GM21825 (cell line): ENCODE results near the gene SHISA4.

ENCODE experiments used
- ATAC-seq: cut with Tn5 transposase; IDR thresholded peaks from one replicate; pipeline ENCODE4 v1.9.1; 2021; ENCODE audit warnings: mild to moderate bottlenecking, moderate library complexity; ENCODE audit not compliant: unreplicated experiment

SHISA4 gene

DNA sequence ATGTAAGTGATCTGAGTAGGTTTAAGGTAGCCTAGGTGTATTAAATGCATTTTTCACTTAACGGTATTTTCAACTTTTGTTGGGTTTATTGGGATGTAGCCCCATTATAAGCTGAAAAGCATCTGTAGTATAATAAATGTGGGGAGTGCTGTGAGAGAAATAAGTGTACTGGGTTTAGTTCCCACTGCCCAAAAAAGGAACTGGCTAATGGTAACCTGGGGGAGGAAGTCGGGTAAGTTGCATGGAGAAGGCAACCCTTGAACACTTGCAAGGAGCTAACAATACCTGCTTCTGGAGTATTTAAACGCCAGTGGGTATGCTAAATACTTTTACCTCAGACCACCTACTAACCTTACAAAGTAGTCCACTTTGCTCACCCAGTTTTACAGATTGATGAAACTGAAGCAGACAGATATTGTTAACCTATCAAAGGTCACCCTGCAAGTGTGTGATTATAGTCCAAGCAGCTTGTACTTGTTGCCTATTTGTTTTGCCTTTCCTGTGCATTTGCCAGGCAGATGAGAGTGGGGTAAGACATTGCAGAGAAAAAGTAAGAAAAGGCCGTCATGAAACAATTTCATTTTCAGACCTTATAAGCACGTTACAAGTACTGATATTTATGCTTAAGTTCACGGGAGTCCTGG, 7.6 kb upstream of the SHISA4 start:
- ATAC-seq = no peak

DNA sequence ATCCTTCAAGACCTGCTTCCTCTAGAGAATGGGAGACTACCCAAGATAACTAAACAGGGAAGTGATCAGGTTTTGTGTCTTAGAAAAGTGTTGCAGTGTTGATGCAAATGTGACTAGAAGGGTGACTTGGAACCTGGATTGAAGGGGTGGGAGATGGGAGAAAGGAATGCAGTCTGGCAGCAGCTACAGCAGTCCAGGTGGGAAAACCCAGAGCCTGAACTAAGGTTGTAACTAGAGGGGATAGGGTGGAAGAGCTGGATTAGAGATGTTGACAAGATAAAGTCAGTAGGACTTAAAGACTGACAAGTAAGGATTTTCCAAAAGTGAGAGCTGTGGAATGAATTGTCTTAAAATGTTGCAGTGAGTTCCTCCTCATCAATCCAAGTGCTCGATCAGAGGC, 7.1 kb upstream of the SHISA4 start:
- ATAC-seq = no peak

DNA sequence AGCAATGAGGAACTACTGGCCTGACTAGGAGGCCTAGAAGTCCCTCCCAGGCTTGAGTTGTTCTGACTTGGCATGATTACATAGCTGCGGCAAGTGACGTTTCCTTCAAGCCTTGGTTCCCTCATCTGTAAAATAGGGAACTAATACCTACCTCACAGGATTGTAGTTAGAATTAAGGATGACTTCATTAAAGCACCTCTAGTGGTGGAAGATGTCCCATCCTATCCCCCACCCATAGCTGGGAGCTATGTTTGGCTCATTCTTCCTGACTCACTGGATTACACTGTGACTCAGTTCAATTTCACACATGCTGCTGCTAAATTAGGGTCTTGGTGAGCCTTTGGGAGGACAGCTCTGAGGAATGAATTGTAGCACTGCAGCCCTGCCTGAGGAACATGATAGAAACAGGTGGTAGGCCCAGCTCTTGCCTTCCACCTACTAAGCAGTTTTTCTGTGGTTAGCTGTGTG, 6.0 kb upstream of the SHISA4 start:
- no peak for ATAC-seq

DNA sequence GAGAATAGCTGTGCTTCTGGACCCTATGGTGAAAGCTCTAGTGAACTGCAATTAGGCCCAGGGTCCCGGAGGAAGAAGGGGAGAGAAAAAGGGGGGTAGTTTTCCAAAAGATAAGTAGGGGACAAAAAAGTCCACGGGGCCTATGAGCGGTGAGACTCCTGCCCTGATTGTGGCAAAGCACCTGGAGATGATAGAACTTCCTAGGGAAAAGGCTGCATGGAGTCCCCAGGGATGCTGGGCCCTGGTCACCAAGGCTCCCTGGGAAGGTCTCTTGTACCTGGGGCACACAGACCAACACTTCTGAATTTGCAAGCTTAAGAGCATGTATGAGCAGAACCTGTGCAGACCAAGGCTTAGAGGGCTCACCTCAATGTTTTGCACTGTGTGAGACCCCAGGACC, 5.4 kb upstream of the SHISA4 start:
- no peak for ATAC-seq

DNA sequence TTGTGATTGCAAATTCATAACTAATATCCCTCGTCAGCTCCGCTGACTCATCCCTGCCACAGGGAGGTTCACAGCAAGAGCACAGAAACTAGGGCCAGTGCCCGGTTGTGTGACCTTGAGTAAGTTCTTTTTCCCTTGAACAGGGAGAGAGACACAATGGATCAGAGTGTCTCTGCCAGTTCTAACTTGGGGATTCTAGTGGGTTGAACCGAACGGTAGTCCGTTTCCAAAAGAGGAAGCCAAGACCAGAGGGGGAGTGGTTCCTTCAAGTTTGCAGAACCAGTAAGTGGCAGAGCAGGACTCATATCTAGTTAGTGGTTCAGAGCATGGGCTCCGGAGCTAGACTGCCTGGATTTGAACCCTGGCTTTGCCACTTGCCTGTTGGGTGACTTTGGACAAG, 4.9 kb upstream of the SHISA4 start:
- no peak for ATAC-seq

DNA sequence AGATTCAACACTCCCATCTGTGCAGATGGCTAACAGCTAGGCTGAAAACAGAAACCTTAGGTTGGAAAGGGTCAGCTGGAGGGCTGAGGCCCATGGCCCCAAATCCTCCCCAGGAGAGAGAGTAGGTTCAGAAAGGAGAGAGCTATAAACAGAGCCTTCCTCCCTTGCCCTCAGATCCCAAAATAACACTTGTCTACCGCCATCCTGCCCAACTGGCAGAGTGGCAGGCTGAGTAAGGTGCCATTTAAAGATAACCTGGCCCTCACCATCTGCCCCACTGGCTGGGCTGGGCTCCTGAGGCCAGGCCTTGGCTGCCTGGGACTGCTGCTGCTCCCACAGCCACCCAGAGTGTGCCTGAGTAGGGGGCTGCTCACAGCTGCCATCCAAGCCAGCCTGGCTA, 4.3 kb upstream of the SHISA4 start:
- ATAC-seq = no peak

DNA sequence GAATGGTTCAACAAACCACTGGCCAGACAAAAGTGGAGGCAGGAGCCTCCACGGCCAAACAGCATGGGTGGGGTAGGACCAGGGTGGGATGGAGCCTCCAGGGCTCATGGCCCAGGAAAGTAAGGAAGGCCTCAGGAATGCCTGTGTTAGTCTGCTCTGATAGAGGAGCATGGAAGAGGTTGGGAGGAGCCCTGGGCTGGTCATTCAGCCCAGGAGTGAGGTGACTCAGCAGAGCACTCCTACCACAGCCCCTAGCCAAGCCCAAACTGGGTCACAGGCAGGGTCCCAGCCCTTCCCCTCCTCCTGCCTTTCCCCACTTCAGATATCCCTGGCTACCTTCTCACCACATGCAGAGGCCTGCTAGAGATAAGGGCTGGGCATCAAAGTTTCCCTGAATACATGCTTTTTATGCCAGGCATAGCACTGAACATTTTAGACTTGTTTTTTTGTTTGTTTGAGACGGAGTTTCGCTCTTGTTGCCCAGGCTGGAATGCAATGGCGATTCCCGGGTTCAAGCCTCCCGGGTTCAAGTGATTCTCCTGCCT, 3.1 kb upstream of the SHISA4 start:
- no peak for ATAC-seq

DNA sequence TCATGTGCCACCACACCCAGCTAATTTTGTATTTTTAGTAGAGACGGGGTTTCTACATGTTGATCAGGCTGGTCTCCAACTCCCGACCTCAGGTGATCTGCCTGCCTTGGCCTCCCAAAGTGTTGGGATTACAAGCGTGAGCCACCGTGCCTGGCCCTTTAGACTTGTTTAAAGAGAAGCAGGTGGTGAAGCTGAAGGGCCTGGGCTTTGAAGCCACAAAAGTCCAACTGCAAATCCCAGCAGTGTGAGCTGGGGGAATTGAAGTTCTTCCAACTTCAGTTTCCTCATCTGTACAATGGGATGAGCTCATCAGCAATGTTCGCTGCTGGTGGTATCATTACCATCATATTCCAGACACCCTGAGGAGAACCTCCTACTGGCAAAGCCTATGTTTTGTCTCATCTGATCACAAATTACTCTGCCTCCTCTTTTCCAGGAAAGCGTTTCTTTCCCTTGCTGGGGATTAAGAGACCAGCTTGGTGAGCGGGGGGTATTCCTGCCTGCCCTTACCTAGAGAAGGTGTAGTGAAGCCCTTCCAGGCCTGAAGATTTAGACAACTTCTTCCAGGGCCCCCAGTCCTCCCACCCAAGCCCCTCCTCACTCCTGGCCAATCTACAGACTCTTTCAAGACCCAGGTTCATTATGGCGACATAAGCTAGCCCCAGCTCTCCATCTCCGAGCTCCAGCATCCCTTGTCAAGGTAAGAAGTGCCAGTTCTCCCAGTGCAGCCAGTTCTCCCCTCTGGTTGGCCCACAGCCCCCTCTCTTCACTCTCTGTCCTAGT, 2.4 kb upstream of the SHISA4 start:
- ATAC-seq = no peak

DNA sequence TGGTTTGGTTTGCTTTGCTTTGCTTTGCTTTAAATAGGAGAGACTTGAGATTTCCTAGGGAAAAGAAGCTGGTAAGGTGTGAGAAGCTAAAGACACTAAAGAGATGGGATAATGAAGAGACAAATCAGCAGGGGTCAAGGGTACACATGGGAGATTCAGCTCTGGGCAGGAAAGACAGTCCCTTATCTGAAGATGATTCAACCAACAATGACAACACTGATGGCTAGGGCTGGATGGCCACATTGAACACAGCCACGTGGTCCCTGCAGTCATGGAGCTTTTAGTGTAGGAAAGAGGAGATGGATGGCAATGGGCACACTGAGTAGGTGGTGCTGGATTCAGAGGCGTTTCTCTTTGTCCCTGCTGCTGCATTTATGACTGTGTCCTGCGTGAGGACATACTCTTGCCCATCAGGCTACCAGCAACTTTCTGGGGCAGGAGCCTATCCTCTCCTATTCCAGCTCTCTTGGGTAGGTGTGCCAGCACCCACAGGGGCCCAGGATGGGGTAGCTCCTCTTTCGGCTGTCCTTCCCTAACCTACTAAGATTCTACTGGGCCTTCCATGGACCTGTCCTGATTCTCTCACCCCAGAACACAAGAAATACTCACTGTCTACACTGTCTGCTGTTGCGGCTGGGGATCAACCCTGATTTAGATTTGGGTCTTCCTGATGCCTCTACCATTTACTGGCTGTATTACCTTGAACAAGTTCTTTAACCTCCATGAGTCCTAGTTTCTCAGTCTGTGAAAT, 1.4 kb upstream of the SHISA4 start:
- ATAC-seq = no peak

DNA sequence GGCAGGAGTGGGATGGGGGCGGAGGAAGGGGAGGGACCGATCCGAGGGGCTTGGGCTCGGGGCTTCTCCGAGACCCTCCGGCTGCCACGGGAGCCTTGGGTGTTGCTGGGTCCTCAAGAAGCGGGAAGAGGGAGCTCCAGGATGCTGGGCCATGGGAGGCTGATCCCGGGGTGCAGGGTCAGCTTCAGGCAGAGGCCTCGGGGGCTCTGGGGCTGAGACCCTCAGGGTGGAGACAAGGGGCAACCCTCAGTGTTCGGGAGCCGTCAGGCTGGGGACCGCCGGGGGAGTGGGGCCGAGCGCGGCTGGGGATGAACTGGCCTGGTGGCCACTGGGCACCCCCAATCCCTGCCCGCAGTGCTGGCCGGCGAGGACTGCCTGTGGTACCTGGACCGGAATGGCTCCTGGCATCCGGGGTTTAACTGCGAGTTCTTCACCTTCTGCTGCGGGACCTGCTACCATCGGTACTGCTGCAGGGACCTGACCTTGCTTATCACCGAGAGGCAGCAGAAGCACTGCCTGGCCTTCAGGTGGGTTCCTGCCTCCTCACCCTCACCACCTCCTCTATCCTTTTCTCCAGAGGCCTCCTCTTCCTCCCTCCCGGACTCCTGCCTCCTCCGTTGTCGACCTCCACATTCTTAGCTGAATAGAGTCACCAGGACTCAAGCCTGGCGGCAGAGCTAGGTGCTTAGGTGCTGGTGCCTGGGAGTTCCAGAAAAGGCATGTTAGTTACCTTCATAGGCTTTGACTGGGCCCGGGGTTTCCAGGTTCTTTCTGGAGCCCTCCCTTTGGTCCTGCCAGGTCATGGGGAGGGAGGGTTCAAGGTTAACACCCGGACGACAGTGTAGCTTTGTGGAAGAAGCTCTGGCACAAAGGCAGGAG, 631 bp downstream of the SHISA4 start:
- ATAC-seq = no peak

DNA sequence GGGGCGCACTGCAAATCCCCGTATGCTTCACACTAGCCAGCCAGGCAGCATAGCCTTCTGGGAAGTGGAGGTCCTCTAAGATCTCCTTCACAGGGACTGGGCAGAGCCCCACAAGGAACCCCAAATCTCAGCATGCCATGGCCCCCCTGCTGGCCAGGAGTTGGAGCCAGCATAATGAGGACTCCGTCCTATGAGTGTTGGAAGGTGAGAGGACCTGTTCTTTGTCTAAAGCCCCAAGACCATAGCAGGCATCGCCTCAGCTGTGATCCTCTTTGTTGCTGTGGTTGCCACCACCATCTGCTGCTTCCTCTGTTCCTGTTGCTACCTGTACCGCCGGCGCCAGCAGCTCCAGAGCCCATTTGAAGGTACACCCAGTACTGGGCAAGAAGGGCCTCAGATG, 1.5 kb downstream of the SHISA4 start:
- no peak for ATAC-seq

DNA sequence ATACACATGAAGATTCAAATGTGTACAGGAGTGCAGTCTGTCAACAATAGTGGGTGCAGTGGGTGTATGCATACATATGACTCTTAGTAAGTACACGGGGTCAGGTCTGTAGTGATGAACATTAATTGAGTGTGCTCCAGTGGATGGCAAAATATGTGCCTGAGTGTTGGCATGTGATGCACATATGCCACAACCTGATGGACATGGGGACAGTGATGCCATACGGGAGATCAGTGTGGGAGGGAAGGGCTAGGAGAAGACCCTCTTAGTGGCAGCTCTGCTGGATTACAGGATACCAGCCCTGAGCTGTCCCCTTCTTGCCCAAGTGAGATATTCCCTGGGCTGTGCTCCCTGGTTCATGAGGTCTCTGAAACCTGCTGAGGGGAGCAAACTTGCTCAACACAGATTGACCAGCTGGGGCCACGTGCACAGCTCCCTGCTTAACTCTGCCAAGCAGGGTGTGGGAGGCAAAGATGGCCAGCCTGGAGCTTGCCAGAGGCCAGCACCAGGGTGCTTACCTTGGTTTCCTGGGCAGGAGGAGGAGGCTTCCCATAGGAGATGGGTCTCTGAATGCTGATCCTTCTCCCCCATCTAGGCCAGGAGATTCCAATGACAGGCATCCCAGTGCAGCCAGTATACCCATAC, 2.2 kb downstream of the SHISA4 start:
- ATAC-seq = no peak

DNA sequence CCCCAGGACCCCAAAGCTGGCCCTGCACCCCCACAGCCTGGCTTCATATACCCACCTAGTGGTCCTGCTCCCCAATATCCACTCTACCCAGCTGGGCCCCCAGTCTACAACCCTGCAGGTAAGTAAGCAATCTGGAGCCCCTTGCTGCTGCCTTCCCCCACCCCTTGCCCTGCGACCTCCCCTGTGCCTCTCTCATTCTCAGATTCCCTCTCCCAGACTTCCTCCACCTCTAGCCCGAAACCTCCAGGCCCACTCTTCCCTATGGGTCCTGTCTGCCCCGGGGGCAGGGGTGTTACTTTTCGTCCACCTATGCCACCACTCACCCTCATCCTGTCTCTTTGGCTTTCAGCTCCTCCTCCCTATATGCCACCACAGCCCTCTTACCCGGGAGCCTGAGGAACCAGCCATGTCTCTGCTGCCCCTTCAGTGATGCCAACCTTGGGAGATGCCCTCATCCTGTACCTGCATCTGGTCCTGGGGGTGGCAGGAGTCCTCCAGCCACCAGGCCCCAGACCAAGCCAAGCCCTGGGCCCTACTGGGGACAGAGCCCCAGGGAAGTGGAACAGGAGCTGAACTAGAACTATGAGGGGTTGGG, 2.9 kb downstream of the SHISA4 start:
- ATAC-seq = no peak

DNA sequence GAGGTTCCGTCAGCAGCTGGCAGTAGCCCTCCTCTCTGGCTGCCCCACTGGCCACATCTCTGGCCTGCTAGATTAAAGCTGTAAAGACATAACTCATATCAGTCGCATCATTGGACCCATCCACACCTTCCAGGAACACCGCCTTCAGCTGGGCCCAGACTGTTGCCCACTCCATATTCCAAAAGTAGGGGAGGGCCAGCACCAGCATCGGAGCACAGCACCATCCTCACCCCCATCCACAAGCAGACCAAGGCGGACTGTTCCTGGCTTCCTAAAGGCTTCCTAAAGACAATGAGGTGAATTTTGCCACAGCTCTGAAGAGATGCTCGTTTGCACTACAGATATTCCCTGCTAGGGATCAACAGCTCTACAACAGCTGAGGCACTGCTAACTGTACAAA, 3.5 kb downstream of the SHISA4 start:
- no peak for ATAC-seq

DNA sequence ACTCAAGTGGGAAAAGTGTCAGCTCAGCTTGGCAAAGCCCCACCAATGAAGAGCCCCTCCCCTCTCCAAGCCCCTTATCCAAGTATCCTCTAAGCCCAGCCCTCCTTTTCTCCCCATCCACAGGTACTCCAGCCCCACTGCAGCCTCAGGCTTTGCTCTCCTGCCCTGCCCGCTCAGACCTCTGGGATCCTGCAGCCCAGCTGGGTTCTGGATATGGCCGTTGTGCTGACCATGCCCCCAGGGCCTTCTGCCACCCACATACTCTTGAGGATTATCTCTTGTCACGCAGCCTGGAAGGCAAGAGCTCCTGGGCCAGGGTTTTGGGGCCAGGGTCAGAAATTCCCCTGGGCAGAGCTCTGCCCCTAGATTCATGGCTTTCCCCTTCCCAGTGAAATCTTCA, 4.7 kb downstream of the SHISA4 start:
- ATAC-seq = no peak

DNA sequence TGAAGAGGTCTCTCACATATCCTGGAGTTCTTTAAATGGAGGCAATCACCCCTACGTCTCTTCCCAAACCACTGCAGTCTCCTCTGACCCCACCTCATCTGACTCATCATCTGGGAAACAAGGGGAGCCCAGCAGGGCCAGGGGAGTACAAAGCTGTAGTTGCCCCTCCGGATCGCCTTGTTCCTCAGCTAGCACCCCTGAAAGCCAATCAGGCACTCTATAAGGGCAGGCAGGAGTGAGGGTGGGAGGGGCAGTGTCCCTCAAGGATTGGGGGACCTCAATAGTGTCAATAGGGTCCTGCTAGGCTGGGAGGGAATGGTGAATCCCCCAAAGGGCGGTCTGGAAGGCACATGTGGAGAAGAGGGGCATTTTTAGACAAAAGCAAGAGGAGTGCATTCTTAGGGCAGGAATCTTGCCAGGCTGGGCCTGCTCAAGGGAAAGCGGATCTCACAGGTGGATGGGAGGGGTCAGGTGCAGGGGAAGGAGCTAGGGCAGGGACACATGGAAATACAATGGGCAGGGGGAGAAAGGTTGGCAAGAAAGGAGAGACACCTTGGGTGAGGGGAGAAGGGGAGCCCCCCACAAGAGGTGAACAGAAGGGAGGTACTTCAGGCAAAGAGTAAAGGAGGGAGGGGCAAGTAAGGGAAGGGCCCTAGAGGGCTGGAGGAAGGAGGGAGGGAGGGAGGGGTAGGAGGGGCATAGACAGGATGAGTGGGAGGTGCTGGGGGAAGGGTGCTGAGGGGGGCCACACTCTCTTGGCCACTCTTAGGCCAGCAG, 5.8 kb downstream of the SHISA4 start:
- ATAC-seq = no peak

DNA sequence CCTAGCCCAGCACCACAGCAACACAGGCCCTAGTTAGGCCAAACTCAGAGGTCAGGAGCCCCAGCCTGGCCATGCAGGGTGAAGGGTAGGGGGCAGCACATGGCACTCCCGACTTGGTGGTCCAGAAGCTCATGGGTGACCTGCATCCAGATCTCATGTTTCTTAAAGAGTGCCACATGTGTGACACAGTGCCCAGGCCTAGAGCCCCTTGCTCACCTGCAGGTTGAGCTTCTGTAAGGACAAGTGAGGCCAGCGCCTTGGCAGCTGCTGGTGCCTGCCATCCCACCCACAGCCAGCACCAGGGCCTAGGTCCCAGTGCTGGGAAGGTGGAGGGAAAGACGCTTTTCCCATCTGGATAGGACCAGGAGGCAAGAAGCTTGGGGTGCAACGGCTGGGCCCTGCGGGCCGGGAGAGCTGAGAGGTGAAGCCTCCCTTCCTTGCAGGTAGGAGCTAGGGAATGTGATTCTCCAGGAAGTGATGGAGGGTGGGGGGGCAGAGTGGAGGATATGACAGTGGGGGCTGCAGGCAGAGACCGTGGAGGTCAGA, 6.5 kb downstream of the SHISA4 start:
- ATAC-seq = no peak

DNA sequence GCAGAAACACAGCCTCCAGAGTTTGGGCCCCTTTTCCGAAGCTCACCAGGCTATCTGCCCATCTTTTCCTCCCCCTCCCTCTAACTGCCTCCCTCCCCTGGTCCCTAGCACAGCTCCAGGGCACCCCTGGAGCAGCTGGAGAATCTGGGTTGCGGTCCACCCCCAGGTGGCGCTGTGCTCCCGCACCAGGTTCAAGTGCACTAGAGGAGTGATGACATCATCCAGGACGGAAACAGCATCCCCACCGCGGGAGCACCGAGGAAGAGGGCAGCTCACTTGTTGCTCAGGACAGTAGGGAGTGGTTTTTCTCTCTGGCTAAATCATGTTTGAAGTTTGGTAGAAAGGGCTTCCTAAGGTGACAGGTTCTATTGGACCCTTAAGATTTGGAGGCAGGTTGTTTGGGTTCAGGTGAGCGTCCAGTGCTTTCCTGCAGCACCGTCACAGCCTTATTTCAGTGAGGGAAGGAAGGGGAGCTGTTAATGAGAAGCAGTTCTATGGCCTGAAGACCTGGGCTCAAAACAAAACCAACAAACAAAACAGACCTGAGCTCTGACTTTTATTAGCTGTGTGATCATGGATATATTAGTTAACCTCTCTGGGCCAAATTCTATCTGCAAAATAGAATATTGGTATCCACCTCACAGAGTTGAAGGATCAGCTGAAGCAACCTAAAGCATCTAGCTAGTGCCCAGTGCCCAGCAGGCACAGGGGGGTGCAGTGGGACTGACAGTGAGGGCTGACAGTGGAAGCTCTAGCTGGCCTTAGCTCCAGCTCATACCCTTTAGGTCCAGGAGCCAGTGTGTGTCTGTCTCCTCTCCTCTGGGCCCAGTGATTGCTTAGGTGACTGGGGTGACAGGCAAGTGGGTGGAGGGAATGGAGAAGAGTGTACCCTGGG, 7.5 kb downstream of the SHISA4 start:
- ATAC-seq = peak; percentile 68
